Head of caudate nucleus (tissue), 42 donors: ENCODE data around the gene THEMIS.
"Not testable (repeated sequence)": the region's sequence is repeated elsewhere in the genome, so short reads cannot be mapped to it uniquely, and the experiment has no call there.

ENCODE experiments used
- DNase-seq, 42 donors: peaks; one replicate each; pipeline versions ENCODE4 v3.0.0 to v3.0.0-alpha.2; 2020 to 2021; ENCODE audit warnings: mixed read lengths in 7 of 42
- intact Hi-C: fragments of 100-400 bp; cut with DNase I; formaldehyde crosslinking; loops from one replicate; pipeline ENCODE4 v1.15.0; 2022

The THEMIS gene

GRCh38 chr6:127900935-127901334 is at the start of gene THEMIS:
TSS of gene THEMIS (minus strand) at chr6:127901058. CDS start at chr6:127900932, 126 bp downstream.
- intact Hi-C loops, result no loop called here
- no peak for DNase-seq

DNA sequence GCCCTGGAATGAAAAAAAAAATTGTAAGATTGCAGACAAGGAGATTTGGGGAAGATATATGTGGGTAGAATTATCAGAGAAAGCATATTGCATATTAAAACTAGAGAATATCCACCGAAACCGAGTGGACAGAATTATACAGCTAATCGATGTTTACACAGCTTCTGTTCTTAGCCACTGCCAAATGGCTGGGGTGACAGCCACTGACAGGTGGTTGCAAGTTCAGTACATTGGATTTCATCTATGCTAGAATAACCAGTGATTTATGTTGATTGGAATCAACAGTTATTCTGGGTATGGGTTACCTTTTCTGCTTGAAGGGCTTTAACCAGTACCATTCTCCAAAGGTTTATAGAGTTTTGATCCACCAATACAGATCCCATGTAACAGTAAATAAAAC is 48.4 kb upstream of the THEMIS start:
- intact Hi-C loops, result no loop called here

GRCh38 chr6:127946388-127946787 is 45.5 kb upstream of the THEMIS start:
- intact Hi-C loops, result no loop called here

More for the DNA sequence above, 48.4 kb upstream of the THEMIS start:
- no peak for DNase-seq

GRCh38 chr6:127945434-127946097 is 44.7 kb upstream of the THEMIS start:
- DNase-seq, result no peak
- intact Hi-C loops, result no loop called here

More at GRCh38 chr6:127946388-127946787, 45.5 kb upstream of the THEMIS start:
- DNase-seq, result no peak

GRCh38 chr6:127941228-127941627 is 40.4 kb upstream of the THEMIS start:
- DNase-seq, result no peak
- intact Hi-C loops, result no loop called here

- no peak for DNase-seq
- intact Hi-C loops, result no loop called here
Measured at GRCh38 chr6:127939442-127940066, 38.7 kb upstream of the THEMIS start.

DNA sequence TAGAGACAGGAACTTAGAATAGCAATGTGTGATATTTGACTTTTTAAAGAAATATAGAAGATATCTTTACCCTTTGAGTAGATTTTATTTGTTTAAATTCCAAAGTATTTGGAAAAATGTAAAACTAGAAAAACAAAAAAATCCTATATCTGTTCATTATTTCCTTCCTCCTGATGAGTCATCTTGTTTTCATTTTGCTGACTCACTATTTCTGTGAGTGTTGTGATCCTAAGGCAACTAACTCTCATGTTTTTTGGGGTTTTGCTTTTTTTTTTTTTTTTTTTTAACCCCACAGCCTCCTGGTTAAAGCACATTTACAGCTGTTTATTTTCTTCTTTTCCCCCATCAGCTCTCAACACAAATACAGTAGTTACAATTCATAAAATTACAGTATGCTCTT is 37.8 kb upstream of the THEMIS start:
- intact Hi-C loops, result no loop called here
- no peak for DNase-seq

DNA sequence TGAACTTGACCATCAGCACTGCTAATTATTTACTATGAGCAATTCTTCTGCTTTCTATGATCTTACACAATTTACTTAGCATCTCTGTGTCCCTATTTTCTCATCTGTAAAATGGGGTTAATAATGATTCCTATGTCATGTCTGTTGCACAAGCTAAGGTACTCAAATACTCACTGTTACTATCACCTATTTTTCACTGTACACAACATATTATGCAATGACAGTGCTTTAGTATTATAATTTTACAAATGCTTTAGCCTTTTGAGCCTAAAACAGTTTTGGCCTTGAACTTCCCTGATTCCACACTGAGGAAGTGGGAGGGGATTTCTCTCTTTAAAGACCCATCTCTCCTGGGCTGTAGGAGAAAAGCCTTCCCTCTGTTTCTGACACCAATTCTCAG is 36.9 kb upstream of the THEMIS start:
- intact Hi-C loops, result no loop called here

GRCh38 chr6:127937102-127937501 is 36.2 kb upstream of the THEMIS start:
- intact Hi-C loops, result no loop called here
- DNase-seq, result no peak

More for the DNA sequence above, 36.9 kb upstream of the THEMIS start:
- no peak for DNase-seq

- DNase-seq, result no peak
- intact Hi-C loops, result no loop called here
Measured at GRCh38 chr6:127934956-127935355, 34.1 kb upstream of the THEMIS start.

DNA sequence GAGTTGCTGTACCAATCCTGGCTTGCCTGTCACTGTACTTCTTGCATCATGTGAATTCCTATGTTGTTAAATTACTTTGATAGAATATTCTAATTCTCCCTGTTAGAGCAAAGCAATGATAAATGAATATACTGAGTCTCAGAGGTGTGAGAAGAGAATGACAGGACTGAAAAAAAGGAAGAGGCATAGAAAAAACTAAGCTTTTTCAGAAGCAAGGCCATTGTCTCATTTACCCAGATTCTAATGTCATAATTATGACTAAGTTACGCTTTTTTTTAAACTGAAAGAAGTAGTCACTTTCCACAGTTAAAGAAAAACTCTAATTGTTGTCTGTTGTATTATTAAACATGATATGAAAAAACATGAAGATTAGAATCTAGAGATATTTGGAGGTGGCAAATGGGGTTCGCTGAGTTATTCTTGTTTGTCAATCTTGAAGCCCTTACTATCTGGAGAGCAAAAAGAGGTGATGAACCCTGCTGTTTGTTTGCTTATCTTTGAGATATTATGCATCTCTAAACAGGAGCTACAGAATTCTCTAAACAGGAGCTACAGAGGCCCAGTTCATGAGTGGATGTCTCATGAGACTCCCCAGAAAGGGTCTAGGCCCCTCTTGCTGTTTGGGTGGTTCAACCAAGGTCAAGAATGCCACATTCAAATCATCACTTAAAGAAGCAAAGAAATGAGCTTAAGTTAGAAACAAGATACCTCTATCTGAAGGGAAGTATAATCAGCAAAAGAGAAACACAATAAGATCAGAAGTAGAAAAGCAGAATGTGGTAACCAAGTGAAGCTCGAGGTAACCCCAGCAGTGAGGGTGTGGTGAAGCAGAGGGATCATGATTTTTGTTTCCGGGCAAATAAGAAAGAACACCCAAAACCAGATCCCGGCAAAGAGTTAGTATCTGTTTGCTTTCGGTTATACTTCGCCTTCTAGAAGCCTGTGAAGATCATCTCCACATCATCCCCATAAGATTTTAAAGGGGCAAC is 33.3 kb upstream of the THEMIS start:
- DNase-seq, result no peak
- intact Hi-C loops, result no loop called here

- intact Hi-C loops, result no loop called here
- DNase-seq, result no peak
Measured at GRCh38 chr6:127933137-127933536, 32.3 kb upstream of the THEMIS start.

DNA sequence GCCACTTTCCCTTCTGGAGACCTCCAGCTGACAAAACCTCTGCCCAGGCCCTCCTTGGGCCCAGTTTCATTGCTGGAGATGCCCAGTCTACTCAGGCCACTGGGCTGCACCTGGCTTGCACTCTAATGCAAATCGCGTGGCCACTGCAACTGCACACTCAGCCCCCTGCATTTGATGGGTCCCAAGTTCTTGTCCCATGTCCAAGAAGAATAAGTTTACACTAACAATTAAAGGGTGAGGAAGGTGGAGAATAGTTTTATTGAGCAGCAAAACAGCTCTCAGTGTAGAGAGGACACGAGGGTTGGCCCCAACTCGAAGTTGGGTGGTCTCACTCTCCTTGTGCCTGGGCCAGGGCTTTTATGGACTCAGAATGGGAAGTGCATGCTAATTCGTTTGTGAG is 31.9 kb upstream of the THEMIS start:
- intact Hi-C loops, result no loop called here
- no peak for DNase-seq

GRCh38 chr6:127926441-127926840 is 25.6 kb upstream of the THEMIS start:
- DNase-seq, intact Hi-C loops: not testable (repeated sequence)

DNA sequence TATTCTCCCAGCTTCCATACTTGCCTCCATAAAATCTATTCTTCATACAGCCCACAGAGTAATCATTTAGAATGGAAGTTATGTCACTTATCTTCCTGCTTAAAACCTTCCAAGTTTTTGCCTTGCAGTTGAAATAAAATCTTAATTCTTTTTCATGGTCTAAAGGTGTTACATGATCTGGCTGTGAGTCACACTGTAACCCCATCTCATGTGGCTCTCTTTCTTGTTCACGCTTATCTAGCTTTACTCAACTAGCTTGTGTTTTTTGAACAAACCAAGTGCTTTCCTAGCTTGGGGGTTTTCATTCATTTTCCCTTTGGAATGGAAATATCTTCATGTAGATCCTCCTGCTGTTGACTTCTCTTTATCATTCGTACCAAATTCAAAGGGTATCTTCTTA is 23.6 kb upstream of the THEMIS start:
- intact Hi-C loops, result no loop called here
- DNase-seq, result no peak

GRCh38 chr6:127924031-127924430 is 23.2 kb upstream of the THEMIS start:
- DNase-seq, result no peak
- intact Hi-C loops, result no loop called here

DNA sequence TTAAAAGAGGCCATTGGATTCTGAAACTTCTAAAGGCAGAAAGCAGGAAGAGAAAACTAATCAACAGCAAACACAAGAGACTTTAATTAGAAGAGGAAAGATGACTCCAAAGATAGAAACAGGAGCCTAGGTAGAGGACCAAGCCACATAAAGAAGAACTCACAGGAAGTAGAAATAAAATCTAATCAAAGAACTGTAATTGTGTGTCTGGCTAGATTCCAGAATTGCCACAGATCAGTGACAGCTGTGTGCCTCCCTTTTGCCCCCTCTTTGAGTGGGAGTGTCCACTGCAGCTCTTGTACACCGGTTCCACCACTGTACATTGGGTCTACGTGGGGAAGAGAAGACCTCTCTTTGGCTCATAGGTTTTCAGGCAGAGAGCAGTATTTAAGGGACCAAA is 22.3 kb upstream of the THEMIS start:
- intact Hi-C loops, result no loop called here
- DNase-seq, result no peak

DNA sequence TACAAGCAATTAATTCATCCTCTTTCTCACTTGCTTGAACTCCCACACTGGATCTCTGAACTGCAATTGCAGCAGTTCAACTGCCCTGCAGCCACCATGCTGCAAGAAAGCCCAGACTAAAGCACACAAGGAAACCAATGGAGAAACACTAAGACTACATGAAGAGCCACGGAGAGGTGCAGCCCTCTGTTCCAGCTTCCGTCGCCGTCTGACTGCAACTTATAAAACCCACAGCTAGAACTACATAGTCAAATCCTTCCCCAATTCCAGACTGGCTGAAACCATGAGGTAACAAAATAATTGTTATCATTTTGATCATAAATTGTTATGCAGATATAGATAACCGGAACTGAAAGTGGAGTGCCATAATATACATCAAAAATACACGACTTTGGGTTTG is 21.1 kb upstream of the THEMIS start:
- intact Hi-C loops, result no loop called here
- DNase-seq, result no peak

DNA sequence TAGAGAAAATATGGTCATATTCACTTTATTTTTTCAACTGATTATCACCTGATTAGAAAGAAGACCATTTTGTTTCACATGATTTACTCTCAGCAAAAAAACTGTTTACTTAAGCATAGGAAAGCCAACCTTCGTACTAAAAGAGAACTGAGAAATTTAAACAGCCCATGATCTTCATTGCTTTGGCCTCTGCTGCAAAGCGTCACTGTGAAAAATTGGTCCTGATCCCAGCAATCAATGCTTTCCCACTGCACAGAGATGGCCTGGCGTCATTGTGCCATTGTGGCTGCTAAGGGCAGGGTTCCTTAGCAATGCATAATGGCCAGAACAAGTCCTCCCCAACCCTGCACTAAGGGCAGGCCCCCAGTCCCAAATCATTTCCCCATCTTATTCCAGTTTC is 19.9 kb upstream of the THEMIS start:
- intact Hi-C loops, result no loop called here
- peak in 6 of 42 donors; percentile 2 to 45 (median 6) for DNase-seq
